T47D (cell line): ENCODE measurements around the gene CELF4.
A peak's percentile ranks its signal among the peaks of the same experiment; 100 is the strongest.

Source experiments
- DNase-seq, 2 experiments: peaks; one replicate each; pipeline versions ENCODE4 v3.0.0 to v3.0.0-alpha.2; 2011 to 2012; ENCODE audit warnings: low read depth in 1 of 2, low spot score in 1 of 2
- JUND ChIP-seq: IDR thresholded peaks from 2 replicates; pipeline ENCODE4 v1.6.1; 2012; ENCODE audit warnings: low read depth
- in situ Hi-C: cut with HindIII; loops from 2 replicates; pipeline ENCODE4 v1.10.0; 2016; ENCODE audit warnings: low sequenced_read_pairs, low pct_unique_long_range_greater_than_20kb

Gene CELF4

DNA sequence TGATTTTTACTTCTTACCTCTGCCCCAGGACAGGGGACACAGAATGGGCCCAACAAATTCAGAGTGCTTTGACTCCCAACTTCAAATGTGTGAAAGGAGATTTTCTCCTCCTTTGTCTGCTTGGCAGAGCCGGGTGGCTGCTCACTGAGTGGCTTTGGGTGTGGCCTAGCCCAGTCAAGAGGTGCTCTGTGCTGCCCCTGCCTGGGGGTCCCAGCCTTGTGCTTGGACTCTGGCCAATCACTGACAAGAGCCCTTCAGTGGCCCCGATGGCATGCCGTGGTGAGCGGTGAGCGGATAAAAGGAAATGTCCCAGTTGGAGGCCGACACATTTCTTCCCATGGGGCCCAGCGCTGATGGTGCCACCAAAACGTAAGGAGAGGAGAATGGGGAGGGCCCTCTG is 259.2 kb downstream of the CELF4 start:
- in situ Hi-C loops: no loop called here
- no peak for DNase-seq
- TF ChIP-seq JUND: no peak

GRCh38 chr18:37305066-37305465 is 260.5 kb downstream of the CELF4 start:
- DNase-seq: no peak
- TF ChIP-seq JUND: no peak
- in situ Hi-C loops: no loop called here

- no peak for TF ChIP-seq JUND
- in situ Hi-C loops: no loop called here
- DNase-seq: no peak
Measured at GRCh38 chr18:37304012-37304680, 261.5 kb downstream of the CELF4 start.

DNA sequence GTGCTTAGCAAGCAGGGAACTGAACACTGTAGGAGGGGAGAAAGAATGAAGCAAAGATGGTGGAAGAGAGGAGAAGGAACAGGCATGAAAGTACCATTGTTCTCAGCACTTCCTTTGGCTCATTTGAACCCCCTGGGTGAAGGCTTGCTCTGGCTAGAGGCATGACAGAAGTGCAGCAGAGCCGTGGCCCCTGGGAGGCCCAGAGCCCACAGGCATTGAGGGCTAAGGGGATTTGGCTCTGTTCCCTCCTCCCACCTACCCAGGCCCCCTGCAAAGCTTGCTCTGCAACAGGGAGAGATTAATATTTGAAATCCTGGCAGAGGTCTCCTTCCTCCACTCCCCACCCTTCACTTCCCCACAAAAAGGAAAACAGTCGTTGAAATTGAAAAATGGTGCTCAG is 262.6 kb downstream of the CELF4 start:
- DNase-seq: no peak
- in situ Hi-C loops: no loop called here
- no peak for TF ChIP-seq JUND

DNA sequence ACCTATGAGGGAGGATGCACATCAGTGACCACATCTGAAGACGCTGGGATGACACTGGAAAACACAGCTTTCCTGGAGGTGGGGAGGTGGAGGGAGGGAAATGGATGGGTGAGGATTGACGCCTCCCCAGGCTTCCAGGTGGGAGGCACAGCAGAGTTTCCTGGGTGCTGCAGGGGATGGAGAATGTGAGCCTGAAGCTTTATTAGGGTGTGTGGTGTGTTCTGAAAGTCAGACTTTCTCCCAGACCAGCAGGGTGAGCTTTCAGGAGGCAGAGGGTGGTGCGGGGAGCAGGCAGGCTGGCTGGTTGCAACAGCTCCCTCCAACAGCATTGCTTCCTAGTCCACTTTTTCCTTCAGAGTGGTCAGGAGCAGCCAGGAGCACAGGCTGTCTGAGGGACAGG is 263.1 kb downstream of the CELF4 start:
- no peak for DNase-seq
- in situ Hi-C loops: no loop called here

GRCh38 chr18:37299471-37300304 is 265.9 kb downstream of the CELF4 start:
- TF ChIP-seq JUND: no peak
- peak in 1 of 2 experiments; percentile 29 for DNase-seq
- in situ Hi-C loops: no loop called here

More for the DNA sequence above, 263.1 kb downstream of the CELF4 start:
- TF ChIP-seq JUND: no peak

- in situ Hi-C loops: no loop called here
- DNase-seq: no peak
- no peak for TF ChIP-seq JUND
Measured at GRCh38 chr18:37298816-37299215, 266.8 kb downstream of the CELF4 start.

DNA sequence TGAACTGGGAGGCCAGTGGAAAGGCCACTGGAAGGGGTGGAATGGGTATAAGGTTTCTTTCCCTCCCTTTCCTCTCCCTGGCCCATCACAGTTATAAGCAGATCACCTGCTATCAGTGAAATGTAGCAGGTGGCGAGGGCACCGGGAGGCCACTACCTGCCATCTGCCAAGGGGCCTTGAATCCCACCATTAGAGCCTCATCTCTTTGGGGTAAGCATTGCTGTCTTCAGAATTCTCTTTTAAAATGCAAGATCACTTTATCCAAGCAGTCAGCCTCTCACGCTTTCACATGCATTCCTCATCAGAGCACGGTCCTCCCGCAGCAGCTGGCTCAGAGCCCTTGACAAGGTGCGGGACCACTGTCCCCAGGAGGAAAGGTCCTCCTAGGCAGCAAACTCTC is 268.5 kb downstream of the CELF4 start:
- in situ Hi-C loops: no loop called here
- no peak for TF ChIP-seq JUND
- DNase-seq: no peak

DNA sequence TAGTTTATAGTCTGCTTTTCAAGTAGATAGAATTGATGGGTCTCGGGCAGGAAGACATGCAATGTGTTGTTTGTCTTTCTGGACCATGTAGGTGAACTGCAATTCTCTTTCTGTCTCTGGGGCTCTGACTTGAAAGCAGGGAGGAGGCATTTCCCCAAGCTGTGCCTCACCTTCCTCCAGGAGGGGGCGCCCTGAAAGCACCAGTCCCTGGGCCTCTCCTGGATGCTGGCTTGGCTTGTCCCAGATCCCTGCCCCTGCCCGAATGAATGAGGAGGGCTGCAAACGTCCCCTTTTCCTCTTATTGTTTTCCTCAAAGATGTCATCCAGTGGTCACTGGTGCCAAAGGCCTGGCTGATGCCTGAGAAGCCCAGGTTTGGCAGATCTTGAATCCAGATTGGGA is 270.6 kb downstream of the CELF4 start:
- DNase-seq: no peak
- in situ Hi-C loops: no loop called here
- TF ChIP-seq JUND: no peak

DNA sequence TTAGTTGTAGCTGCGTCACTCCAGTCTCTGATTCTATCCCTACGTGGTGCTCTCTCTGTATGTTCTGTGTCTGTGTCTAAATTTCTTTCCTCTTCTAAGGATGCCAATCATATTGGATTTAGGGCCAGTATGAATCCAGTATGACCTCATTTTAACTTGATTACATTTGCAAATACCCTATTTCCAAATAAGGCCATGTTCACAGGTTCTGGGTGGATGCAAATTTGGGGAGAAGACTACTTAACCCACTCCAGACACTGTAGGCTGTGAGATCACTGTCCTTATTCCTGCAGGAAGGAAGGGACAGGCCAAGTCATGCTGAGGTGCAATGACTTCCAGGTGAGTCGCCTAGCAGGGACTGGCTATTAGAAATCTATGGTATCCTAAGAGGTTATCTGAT is 272.2 kb downstream of the CELF4 start:
- in situ Hi-C loops: no loop called here
- DNase-seq: no peak
- no peak for TF ChIP-seq JUND

DNA sequence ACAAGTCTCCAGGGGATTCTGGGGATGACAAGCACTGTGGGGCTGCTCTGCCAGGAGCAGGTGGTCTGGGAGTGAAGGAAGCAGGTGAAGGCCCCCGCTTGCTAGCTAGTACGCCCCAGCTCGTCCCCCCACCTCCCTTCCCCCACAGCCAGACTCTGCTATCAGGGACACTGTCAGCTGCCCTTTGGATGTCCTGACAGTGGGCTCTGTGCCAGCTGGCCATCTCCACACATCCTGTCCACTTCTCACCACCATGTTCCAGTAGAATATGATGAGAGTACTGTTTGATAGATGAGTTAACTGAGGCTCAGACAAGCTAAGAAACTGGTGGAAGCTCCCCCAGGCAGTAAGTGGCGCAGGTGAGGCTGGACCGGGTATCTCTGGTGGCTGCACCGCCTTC is 276.2 kb downstream of the CELF4 start:
- in situ Hi-C loops: no loop called here
- no peak for TF ChIP-seq JUND
- no peak for DNase-seq

DNA sequence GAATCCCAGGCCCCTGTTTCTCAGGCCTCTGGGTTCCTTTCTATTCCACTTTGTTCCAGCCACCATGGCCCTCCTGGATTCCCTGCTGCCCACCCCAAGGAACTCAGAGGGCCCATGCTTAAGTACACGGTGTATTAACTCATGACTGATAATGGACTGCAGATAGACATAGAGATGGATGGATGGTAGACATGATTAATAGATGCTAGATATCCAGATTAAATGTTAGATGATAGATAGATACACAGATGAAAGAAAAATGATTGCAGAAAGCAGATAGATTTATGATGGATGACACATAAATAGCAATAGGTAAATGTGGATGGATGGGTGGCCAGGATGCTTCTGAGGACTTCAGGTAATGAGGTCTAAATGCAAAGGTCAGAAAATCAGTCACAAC is 278.0 kb downstream of the CELF4 start:
- no peak for DNase-seq
- in situ Hi-C loops: no loop called here
- no peak for TF ChIP-seq JUND

DNA sequence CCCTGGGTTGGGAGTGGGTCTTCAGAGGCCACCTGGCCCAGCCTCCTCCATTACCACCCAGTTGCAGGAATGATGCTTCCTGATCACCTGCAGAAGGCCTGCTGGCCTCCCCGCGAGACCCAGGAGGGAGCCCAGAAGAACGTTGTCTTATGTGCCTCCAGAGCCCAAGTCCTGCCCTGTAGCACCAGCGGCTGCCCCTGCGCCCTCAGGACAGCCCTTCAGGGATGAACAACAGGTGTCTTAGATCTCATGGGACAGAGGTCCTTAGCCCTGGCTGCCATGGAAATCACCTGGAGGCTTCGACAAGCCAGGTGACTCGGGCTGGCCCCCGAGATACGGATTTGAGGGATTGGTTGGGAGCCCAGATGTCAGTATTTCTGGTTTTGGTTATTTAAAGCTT is 278.8 kb downstream of the CELF4 start:
- in situ Hi-C loops: no loop called here
- DNase-seq: no peak
- no peak for TF ChIP-seq JUND
